ENCODE results near the gene GAP43. TPM values are rescaled to one million over a fixed set of nuclear protein-coding genes. Genes with fewer than 3 reads are reported as not detected.

Gene GAP43
- total and polyA plus RNA-seq, 2 of the 13 experiments (the other 11 are each of a cell fraction or from before 2014, with no cell fraction given), result not detected

DNA sequence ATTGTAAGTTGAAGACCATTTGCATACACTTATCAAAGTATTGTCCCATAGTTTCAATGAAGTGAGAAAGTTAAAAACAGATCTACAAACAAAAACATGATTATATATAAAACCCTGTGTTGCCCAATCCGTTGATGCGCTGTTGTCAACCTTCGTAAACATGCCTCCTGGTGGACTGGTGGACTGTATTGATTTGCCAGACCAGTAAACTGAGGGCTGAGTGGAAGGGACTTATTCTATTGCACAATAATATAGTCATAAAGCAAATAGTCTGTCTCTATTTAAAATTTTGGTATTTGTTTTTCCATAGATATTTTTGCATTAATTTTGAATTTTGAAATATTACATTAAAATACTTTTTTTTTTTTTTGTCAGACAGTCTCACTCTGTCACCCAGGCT is 102.5 kb downstream of the GAP43 start (continued):
- TF ChIP-seq PAXIP1 (CRISPR knock-in tag; conservative IDR thresholded peaks at IDR 0.05), result peak; percentile 76
- TF ChIP-seq, protein P1, sequence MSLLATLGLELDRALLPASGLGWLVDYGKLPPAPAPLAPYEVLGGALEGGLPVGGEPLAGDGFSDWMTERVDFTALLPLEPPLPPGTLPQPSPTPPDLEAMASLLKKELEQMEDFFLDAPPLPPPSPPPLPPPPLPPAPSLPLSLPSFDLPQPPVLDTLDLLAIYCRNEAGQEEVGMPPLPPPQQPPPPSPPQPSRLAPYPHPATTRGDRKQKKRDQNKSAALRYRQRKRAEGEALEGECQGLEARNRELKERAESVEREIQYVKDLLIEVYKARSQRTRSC (CRISPR knock-in tag; IDR thresholded peaks at IDR 0.05; ENCODE audit: low read depth), result no peak
- peak; percentile 89 for TF ChIP-seq CEBPB (IDR thresholded peaks at IDR 0.05; ENCODE audit: borderline replicate concordance, low read depth, low read length)
- 0 out of 2 replicates have a peak, but pooled peaks have one; percentile 19 for TF ChIP-seq MED1 (CRISPR knock-in tag; IDR thresholded peaks at IDR 0.05)
- TF ChIP-seq ZBTB37 (CRISPR knock-in tag; IDR thresholded peaks at IDR 0.05), result 0 out of 2 replicates have a peak, but pooled peaks have one; percentile 28
- no peak for TF ChIP-seq CENPX (CRISPR knock-in tag; IDR thresholded peaks at IDR 0.05)
- no peak for TF ChIP-seq CAMTA2 (CRISPR knock-in tag; IDR thresholded peaks at IDR 0.05; ENCODE audit: borderline replicate concordance)
- no peak for TF ChIP-seq RBAK (CRISPR knock-in tag; IDR thresholded peaks at IDR 0.05)
- no peak for TF ChIP-seq TEF (CRISPR knock-in tag; IDR thresholded peaks at IDR 0.05)
- TF ChIP-seq FOXO1 (CRISPR knock-in tag; IDR thresholded peaks at IDR 0.05), result peak; percentile 71; the same call in 1 of the 2 replicates
- TF ChIP-seq ZSCAN29 (CRISPR knock-in tag; conservative IDR thresholded peaks at IDR 0.05), result no peak
- TF ChIP-seq KLF15 (CRISPR knock-in tag; IDR thresholded peaks at IDR 0.05; ENCODE audit: borderline replicate concordance), result no peak
- TF ChIP-seq SALL1 (CRISPR knock-in tag; IDR thresholded peaks at IDR 0.05), result peak; percentile 85
- peak; percentile 29; the same call in 1 of the 2 replicates for TF ChIP-seq HMG20A (CRISPR knock-in tag; IDR thresholded peaks at IDR 0.05; ENCODE audit: borderline replicate concordance)
- TF ChIP-seq, protein P2, sequence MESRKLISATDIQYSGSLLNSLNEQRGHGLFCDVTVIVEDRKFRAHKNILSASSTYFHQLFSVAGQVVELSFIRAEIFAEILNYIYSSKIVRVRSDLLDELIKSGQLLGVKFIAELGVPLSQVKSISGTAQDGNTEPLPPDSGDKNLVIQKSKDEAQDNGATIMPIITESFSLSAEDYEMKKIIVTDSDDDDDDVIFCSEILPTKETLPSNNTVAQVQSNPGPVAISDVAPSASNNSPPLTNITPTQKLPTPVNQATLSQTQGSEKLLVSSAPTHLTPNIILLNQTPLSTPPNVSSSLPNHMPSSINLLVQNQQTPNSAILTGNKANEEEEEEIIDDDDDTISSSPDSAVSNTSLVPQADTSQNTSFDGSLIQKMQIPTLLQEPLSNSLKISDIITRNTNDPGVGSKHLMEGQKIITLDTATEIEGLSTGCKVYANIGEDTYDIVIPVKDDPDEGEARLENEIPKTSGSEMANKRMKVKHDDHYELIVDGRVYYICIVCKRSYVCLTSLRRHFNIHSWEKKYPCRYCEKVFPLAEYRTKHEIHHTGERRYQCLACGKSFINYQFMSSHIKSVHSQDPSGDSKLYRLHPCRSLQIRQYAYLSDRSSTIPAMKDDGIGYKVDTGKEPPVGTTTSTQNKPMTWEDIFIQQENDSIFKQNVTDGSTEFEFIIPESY (CRISPR knock-in tag; IDR thresholded peaks at IDR 0.05), result peak; percentile 94
- no peak for TF ChIP-seq ZNF44 (CRISPR knock-in tag; IDR thresholded peaks at IDR 0.05)
- TF ChIP-seq, protein P3, sequence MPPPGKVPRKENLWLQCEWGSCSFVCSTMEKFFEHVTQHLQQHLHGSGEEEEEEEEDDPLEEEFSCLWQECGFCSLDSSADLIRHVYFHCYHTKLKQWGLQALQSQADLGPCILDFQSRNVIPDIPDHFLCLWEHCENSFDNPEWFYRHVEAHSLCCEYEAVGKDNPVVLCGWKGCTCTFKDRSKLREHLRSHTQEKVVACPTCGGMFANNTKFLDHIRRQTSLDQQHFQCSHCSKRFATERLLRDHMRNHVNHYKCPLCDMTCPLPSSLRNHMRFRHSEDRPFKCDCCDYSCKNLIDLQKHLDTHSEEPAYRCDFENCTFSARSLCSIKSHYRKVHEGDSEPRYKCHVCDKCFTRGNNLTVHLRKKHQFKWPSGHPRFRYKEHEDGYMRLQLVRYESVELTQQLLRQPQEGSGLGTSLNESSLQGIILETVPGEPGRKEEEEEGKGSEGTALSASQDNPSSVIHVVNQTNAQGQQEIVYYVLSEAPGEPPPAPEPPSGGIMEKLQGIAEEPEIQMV (CRISPR knock-in tag; IDR thresholded peaks at IDR 0.05; ENCODE audit: low read depth), result no peak
- TF ChIP-seq GATAD2A (CRISPR knock-in tag; IDR thresholded peaks at IDR 0.05), result peak; percentile 77; the same call in 1 of the 2 replicates
- no peak for TF ChIP-seq SRY (CRISPR knock-in tag; IDR thresholded peaks at IDR 0.05)
- TF ChIP-seq NFIC (IDR thresholded peaks at IDR 0.05; ENCODE audit: low read length), result peak; percentile 69; the same call in 1 of the 2 replicates
- TF ChIP-seq KAT2B (IDR thresholded peaks at IDR 0.05; ENCODE audit: borderline replicate concordance, low read depth, low read length), result peak; percentile 24; the same call in 1 of the 2 replicates
- TF ChIP-seq FOXA3 (CRISPR knock-in tag; IDR thresholded peaks at IDR 0.05), result peak; percentile 86
